Activated T-cell treated with anti-CD3 and anti-CD28 coated beads for 48 hours (primary cell): ENCODE measurements around the gene ZNF232.
A peak's percentile ranks its signal among the peaks of the same experiment; 100 is the strongest.
"Not testable (repeated sequence)": the region's sequence is repeated elsewhere in the genome, so short reads cannot be mapped to it uniquely, and the experiment has no call there.

Source experiments
- DNase-seq: peaks from one replicate; pipeline ENCODE4 v3.0.0-alpha.2; 2020; ENCODE audit warnings: low read depth

The ZNF232 gene

DNA sequence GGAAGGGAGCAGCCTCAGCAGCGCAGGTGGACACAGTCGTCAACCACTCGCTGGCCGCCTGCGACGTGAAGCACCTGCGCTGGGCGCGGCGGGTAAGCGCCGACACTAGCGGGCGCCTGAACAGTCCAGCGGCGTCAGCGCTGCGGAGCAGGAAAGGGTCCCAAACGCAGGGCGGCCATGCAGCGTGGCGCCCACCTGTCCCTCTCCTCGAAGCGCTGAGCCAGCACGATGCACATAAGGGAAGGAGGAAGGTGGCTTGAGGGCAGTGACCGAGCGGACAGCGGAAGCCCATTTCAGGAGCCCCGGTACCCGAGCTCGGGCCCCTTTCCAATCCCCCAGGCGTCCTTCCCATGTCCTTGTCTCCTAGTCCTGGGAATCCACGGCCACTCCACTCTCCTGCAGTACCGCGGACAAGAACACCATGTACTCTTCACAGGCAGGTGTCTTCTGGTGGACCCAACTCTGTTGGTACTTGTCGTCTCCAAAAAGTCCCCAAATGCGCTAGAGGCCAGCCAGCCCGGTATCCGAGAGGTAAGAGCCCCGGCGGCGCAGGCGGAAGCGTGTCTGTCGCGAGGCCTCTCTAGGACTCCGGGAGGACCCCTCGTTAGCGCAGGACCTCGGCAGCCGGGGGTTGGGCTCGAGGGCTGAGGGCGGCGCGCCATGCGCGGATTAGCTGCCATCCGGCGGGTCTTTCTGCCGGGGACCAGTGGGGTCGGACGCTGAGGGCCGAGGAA, 14.4 kb downstream of the ZNF232 start:
- no peak for DNase-seq

DNA sequence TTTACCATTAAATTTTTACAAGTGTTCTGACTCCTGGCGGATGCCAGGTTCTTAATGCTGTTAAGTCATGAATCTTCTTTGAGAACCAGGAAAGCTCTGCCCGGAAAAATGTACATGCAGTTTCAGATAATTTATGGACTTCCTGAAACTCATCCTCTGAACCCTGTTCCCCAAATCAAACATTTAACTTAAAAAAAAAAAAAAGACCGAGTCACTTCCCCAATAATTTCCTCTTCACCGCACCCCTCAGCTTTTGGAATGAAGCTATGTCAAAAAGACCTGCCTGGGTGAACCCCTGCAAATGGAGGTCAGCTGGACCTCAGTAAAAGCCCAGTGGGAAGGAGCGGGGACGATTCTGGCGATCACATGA, 15.0 kb downstream of the ZNF232 start:
- DNase-seq, result no peak

DNA sequence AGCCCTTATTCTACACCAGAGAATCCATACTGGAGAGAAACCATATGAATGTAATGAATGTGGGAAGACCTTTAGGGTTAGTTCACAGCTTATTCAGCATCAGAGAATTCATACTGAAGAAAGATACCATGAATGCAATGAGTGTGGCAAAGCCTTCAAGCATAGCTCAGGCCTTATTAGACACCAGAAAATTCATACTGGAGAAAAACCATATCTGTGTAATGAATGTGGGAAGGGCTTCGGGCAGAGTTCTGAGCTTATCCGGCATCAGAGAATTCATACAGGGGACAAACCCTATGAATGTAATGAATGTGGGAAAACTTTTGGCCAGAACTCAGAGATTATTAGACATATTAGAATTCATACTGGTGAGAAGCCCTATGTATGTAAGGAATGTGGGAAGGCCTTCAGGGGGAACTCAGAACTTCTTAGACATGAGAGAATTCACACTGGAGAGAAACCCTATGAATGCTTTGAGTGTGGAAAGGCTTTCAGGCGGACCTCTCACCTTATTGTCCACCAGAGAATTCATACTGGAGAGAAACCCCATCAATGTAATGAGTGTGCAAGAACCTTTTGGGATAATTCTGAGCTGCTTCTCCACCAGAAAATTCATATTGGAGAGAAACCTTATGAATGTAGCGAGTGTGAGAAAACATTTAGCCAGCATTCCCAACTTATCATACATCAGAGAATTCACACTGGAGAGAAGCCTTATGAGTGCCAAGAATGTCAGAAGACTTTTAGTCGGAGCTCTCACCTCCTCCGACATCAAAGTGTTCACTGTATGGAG, 19.3 kb downstream of the ZNF232 start:
- DNase-seq, result no peak

DNA sequence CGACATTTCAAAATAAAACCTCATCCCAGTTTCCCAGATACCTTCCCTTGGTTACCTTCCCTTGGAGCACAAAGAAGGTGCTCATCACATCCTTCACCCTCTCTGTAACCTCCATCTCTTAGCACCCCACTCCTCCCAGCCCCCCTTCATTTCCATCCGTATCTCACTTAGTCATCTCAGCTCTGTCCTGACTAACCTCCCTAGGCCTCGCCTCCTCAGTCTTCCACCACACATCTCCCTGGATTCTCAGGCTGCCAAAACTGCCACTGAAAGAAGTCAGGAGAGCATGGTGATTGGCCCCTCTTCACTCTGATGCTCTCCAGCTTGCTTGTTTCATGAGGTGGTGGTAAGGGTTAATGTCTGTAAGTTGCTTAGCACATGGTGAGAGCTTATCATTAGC, 31.1 kb downstream of the ZNF232 start:
- no peak for DNase-seq

DNA sequence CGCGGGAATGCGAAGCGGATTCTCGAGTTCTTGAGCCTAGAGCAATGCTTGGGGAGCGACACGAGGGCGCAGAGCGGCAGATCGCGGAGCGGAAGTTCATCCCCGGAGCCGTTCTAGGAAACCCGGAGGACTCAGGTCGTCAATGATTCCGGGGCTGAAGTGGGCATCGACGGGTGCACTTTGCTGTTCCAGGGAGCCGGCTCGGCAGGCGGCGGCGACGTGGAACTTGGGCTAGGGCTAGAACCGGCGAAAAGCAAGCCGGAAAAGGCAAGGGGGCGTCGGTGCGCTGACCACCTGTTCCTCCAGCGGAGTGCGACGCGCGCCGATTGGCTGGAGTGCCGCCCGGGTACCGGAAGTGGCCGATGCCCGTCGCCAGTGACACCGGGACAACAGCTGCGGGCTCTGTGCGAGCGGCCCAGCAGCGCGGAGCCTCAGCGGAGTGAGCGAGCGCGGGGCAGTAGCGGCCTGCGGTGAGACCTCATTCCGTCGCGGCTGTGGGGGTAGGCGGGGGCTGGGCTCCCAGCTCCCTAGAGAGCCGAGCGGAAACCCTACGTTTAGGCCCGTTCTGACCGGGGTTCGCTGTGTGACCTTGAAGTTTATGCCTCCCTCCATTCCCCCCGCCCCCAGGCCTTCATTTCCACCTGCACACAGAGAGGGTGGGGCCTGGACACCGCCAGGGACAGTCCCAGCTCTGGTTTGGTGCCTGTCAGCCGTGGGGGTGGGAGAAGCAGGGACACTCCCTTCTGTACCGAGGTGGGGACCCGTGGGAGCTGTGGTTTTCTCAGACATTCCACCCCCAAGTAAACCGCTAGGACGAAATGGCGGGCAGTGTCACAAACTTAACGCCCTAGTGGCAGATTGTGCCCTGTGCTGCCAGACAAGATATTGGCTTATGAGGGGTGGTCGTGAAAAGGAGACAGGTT, 33.3 kb downstream of the ZNF232 start, which contains the start of gene ZFP3:
Gene ZFP3, plus strand, starts transcription at position 362 of the 923 bp plus-strand sequence. CDS start 13,038 bp downstream, outside the sequence.
- DNase-seq, result peak; percentile 78

DNA sequence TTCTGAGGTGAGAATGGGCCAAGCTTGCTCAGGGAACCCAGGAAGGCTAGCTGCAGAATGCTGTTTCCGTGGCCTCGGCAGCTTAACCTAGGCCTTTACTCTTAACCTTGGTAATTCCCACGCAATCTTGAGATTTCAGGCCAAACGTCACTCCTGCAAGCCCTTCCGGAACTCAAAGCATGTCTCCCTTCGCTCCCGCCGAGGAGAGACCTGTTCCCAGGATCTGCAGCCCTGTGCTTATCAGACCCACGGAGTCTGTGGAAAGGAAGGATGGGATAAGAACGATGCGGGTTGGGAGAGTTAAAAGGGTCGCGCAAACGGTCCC, 33.9 kb downstream of the ZNF232 start:
- DNase-seq, result no peak

DNA sequence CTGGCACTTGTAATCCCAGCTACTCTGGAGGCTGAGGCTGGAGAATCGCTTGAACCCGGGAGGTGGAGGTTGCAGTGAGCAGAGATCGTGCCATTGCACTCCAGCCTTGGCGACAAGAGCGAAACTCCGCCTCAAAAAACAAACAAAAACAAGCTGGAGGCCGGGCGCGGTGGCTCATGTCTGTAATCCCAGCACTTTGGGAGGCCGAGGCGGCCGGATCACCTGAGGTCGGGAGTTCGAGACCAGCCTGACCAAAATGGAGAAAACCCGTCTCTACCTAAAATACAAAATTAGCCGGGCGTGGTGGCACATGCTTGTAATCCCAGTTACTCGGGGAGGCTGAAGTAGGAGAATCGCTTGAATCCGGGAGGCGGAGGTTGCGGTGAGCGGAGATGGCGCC, 34.4 kb downstream of the ZNF232 start:
- DNase-seq, result not testable (repeated sequence)

DNA sequence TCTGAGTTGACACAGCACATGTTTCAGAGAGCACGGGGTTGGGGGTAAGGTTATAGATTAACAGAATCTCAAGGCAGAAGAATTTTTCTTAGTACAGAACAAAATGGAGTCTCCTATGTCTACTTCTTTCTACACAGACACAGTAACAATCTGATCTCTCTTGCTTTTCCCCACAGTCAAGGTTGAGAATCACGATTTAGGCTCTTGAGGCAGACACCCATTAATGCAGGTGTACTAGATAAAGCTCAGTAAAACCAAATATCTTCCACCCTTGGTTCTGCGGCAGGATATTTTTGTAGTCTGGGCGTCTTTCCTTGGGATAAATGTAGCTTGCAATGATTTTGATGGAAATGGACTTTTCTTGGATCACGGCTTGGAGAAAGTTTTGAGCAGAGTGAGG, 36.2 kb downstream of the ZNF232 start:
- not testable (repeated sequence) for DNase-seq

DNA sequence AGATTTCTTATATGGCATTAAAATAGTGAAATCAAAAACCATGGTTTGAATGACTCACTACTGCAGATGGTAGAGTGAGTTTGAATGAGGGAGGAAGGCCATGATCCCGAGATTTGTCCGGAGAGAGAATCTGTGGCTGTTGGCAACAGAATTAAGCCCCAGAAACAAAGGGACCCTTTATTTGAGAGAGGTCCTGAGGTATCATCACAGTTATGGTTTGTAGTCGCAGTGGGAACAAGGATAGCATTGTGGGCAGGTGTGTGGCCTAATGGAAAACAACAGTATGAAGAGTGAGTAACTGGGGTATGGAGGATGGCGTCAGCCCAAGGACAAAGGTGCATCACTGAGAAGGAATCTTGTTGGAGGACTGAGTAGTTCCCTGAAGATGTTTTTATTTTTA, 42.0 kb downstream of the ZNF232 start:
- no peak for DNase-seq

DNA sequence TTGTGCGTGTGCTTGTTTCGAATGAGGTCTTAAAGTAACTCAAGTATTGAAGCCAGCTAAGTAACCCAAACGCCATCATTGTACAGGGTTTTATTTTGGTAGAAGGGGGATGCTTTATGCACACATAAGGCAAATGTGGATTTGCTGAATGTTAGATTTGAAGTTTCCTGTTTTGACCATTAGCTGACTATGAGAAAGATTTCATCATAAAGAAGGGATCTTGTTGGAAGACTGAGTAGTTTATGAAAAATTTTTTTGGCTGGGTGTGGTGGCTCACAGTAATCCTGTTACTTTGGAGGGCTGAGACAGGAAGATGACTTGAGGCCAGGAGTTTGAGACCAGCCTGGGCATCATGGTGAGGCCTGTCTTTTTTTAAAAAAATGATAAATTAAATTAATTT, 43.4 kb downstream of the ZNF232 start:
- no peak for DNase-seq

DNA sequence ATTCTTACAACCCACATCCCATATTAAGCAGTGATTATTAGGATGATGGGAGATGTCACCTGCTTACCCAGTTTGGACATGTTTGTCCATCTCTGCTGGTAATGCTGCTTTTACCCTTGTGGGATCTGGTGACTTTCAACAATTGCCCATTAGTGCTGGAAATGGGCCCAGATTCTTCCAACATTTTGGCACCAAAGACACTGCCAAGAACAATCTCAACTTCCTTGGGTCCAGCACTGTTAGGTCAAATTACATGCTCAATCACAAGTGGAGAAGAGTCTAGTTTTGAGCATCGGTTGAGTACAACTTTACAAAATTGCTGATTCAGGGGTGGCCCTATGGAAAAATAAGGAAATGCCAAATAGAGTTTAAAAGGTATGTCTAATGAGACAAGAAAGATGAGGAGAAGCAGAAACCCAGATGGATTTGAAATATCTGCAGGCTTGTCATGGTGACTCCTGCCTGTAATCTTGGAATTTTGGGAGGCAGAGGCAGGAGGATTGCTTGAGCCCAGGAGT, 46.4 kb downstream of the ZNF232 start:
- no peak for DNase-seq
